GM18517 (cell line): ENCODE data around the gene SPSB1.

Experiments used
- ATAC-seq: cut with Tn5 transposase; IDR thresholded peaks from one replicate; pipeline ENCODE4 v1.9.1; 2021; ENCODE audit warnings: mild to moderate bottlenecking, moderate library complexity; ENCODE audit not compliant: unreplicated experiment

SPSB1 gene

GRCh38 chr1:9278585-9279153, 14.0 kb upstream of the SPSB1 start:
- no peak for ATAC-seq

GRCh38 chr1:9279172-9279840, 13.4 kb upstream of the SPSB1 start:
- ATAC-seq: no peak

- ATAC-seq: no peak
Observed at GRCh38 chr1:9280015-9280860, 12.5 kb upstream of the SPSB1 start.

GRCh38 chr1:9281071-9281827, 11.4 kb upstream of the SPSB1 start:
- no peak for ATAC-seq

GRCh38 chr1:9281908-9282695, 10.6 kb upstream of the SPSB1 start:
- no peak for ATAC-seq

- no peak for ATAC-seq
Observed at GRCh38 chr1:9282696-9282955, 10.1 kb upstream of the SPSB1 start.

- no peak for ATAC-seq
Observed at GRCh38 chr1:9284061-9284460, 8.6 kb upstream of the SPSB1 start.

GRCh38 chr1:9286556-9286955, 6.1 kb upstream of the SPSB1 start:
- ATAC-seq: no peak

- no peak for ATAC-seq
Observed at GRCh38 chr1:9289090-9289534, 3.6 kb upstream of the SPSB1 start.

GRCh38 chr1:9289711-9290485, 2.8 kb upstream of the SPSB1 start:
- ATAC-seq: no peak

- no peak for ATAC-seq
Observed at GRCh38 chr1:9291914-9292360, 757 bp upstream of the SPSB1 start.

- ATAC-seq: no peak
Observed at GRCh38 chr1:9293241-9293532, 493 bp downstream of the SPSB1 start.

GRCh38 chr1:9293533-9294404, 1.1 kb downstream of the SPSB1 start:
- ATAC-seq: no peak

GRCh38 chr1:9294405-9294773, 1.7 kb downstream of the SPSB1 start:
- ATAC-seq: no peak

GRCh38 chr1:9294910-9295636, 2.4 kb downstream of the SPSB1 start:
- no peak for ATAC-seq

GRCh38 chr1:9295884-9296283, 3.2 kb downstream of the SPSB1 start:
- no peak for ATAC-seq

- ATAC-seq: no peak
Observed at GRCh38 chr1:9296850-9297249, 4.2 kb downstream of the SPSB1 start.

GRCh38 chr1:9297831-9298230, 5.1 kb downstream of the SPSB1 start:
- ATAC-seq: no peak

- no peak for ATAC-seq
Observed at GRCh38 chr1:9298282-9298681, 5.6 kb downstream of the SPSB1 start.
